Germinal center (tissue), 1 donor: ENCODE data around the gene METTL17.

Experiments used
- DNase-seq: peaks from one replicate; pipeline ENCODE4 v3.0.0; 2012; ENCODE audit warnings: mixed read lengths, low spot score

METTL17 gene

DNA sequence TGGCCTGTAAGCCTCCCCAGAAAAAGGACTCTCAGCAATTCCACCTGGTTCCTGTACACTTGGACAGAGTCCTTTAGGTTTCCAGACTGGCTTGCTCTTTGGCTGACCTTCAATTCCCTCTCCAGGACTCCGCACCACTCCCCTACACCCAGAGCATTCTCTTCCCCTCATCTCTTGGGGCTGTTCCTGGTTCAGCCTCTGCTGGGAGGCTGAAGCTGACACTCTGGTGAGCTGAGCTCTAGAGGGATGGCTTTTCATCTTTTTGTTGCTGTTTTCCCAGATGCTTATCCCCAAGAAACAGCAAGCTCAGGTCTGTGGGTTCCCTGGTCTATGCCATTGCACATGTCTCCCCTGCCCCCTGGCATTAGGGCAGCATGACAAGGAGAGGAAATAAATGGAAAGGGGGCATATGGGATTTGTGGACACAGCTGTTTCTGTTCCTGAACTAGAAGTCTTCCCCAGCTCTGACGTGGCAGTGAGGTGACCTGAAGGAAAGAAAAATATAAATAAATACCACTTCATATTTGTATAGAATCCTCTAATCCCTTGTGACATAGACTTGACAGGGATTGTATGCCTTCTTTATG, 53.7 kb downstream of the METTL17 start:
- DNase-seq = no peak

DNA sequence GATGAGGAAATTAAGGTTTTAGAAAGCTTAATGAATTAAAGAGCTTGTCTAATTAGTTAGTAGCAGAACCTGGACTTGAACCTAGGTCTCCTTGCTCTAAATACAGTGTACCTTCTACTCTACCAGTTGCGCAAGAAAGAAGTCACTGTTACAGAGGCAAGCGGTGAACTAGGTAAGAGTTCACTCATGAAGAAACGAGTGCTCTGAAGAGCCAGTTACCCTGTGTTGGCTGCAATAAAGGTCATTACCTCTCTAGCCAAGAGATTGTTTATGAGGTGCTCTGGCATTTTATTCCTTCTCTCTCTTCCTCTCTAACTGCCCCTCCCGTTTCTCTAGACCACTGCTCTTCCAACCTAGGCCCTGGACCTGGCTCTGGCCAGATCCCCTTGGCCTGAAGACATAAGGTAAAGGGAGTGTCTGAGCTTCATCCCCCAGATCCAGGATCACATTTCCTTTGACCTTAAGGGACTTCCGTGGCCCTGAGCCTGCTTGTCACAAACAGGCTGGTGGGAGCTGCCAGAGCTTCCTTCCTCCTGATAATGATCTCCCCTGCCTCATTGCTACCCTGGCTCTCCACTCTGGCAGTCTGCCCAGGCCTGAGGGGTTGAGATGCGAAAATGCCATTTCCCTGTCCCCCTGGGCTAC, 54.3 kb downstream of the METTL17 start:
- DNase-seq = no peak
